ENCODE measurements around the gene SGPP2. TPM values are rescaled to one million over a fixed set of nuclear protein-coding genes. Genes with fewer than 3 reads are reported as not detected.
A peak's percentile ranks its signal among the peaks of the same experiment; 100 is the strongest.
"Not testable (repeated sequence)": the region's sequence is repeated elsewhere in the genome, so short reads cannot be mapped to it uniquely, and the experiment has no call there.

SGPP2 gene, protein sequence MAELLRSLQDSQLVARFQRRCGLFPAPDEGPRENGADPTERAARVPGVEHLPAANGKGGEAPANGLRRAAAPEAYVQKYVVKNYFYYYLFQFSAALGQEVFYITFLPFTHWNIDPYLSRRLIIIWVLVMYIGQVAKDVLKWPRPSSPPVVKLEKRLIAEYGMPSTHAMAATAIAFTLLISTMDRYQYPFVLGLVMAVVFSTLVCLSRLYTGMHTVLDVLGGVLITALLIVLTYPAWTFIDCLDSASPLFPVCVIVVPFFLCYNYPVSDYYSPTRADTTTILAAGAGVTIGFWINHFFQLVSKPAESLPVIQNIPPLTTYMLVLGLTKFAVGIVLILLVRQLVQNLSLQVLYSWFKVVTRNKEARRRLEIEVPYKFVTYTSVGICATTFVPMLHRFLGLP
- 2.5 and 4.1 TPM in 2 replicates for polyA plus RNA-seq (2014; cell fraction: cytosol; rRNA removed)
- polyA plus RNA-seq (2014; cell fraction: nucleus; rRNA removed) = 1.2 and 1.6 TPM in 2 replicates

- no peak for DNase-seq (ENCODE audit: low spot score)
Measured at GRCh38 chr2:222424276-222424728, at the start of gene SGPP2. Gene SGPP2, plus strand, starts transcription at chr2:222424543. Its CDS starts 60 bp downstream, at chr2:222424603.

DNA sequence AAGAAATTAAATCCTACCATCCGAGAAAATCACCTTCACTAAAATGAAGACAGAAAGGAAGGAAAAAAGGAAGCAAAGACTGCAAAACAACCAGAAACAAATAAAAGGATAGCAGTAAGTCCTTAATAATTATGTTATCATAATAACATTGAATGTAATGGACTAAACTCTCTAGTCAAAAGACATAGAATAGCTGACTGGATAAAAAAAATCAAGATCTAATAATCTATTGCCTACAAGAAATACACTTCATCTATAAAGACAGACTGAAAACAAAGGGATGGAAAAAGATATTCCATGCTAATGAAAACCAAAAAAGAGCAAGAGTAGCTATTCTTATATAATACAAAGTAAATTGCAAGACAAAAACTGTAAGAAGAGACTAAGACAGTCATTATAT, 48.5 kb upstream of the SGPP2 start:
- no peak for DNase-seq (ENCODE audit: low spot score)

- DNase-seq (ENCODE audit: low spot score) = no peak
Measured at GRCh38 chr2:222380456-222380855, 43.9 kb upstream of the SGPP2 start.

- DNase-seq (ENCODE audit: low spot score) = no peak
Measured at GRCh38 chr2:222381566-222381965, 42.8 kb upstream of the SGPP2 start.

DNA sequence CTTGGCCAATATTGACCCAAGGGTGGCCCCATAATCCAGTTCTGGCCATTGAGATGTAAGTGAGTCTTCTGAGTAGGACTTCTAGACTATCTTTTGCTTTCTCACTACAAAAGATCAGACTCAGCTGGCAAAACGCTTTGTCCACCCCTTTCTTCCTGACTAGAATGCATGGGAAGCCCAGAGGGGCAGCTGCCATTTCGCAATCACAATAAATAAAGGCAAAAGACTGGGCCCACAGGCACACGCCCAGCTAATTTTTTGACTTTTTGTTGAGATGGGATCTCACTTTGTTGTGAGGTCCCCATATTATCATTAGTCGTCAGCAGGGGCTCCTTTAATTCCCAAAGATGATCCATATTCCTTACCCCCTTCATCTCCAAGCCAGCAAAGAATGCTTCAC, 41.1 kb upstream of the SGPP2 start:
- no peak for DNase-seq (ENCODE audit: low spot score)

GRCh38 chr2:222391743-222392285, 32.5 kb upstream of the SGPP2 start:
- no peak for DNase-seq (ENCODE audit: low spot score)

DNA sequence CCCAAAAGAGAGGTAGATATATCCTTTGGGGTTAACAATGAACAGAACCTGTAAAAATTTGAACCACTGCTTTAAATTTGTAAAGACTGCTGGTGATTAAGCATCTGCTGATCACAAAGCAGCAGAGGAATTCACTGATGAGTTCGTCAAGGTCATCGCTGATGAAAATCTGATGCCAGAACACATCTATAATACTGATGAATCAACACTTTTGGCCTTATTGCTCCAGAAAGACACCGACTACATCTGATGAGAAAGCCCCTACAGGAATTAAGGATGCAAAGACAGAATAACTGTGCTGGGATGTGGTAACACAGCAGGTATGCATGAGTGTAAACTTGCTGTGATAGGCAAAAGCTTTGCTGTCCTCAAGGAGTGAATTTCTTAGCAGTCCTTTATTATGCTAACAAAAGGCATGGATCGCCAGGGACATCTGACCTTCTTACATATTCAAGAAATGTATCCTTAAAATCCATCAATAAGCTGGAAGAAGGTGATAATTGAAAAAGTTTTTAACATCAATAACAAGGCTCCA, 30.5 kb upstream of the SGPP2 start:
- no peak for DNase-seq (ENCODE audit: low spot score)

DNA sequence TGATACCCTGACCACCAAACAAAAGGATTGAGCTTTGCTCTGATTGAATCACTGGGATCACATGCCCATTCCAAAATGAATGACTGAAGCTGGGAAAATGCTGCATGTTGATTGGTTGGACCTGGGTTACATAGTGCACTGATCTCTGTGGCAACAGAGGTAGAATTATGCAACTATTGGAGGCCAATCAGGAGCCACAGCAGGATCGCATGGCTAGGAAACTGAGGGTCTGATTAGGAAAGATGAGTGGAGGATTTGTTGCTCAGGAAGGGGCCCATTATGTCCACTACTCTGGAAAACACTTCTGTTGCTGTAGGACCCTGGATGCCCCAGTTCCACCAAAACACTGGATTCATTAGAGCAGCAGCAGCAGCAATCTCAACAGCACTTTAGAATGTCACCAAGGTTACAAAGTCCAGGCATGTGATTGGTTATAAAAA, 25.9 kb upstream of the SGPP2 start:
- peak; percentile 89 for DNase-seq (ENCODE audit: low spot score)

DNA sequence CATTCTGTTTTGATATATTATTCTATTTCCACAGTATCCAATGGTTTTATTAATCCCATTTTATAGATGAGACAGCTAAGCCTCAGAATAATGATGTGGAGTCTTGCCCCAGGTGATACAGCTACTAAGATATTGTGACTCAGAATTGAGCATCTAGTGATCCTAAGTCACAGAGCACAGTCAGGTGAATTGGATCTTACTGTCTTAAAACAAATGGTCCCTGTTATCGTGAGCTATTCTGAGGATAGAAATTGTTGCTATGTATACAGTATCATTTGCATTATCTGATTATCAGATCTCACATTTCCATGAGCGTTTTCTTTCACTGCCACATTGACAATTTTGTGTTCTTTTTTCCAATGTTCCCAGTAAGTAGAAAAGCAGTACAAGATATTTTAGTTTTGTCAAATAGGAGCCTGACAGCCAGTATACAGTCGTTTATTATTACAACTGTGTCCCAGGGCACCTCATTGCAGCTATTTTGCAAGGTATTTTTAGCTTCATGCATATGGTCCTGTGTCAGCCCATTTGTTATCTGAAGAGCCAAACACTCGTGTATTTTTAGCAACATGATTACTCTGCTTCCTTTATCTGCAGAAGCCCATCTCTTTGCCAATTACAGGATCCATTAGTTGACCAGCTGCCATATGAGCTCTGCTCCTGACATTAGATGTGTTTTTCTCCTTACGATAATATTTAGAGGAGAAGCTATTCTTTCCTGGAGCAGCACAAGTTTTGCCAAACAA, 25.1 kb upstream of the SGPP2 start:
- DNase-seq (ENCODE audit: low spot score) = peak; percentile 95

- DNase-seq (ENCODE audit: low spot score) = no peak
Measured at GRCh38 chr2:222404151-222404905, 20.0 kb upstream of the SGPP2 start.

DNA sequence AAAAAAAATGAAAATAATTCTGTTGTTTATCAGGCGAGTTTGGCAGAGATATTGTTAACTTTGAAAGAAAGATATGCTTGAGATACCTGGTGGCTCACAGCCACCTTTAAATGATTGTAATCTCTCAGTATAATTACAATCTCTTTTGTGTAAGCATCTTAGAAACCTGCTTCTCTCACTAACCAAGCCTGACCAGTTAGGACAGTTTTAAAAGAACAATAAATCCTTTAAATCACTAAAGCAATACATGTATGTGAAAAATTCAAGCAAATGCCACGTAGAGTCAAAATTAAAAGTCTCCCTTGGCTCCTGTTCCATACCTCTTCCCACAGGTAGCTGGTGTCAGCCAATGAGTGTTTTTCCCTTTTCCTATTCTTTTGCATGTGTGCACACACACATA, 15.7 kb upstream of the SGPP2 start:
- DNase-seq (ENCODE audit: low spot score) = no peak

DNA sequence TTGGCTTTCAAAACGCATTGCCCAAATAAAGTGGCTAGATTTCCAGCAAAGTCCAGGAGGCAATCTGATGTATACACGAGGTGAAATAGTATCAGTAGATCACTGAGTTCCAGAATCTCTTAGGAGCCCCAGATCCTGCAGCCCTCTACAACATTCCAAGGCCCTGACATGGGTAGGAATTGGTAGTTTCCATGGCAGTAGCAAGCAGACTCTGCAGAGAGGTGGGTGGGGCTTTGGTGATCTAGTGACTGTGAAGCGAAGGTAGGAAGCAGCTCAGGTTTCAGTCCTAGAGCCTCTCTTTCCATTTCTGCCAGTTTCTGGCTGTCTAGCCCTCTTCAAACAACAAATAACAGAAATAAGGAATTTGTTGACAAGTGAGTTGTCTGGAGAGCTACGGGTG, 13.8 kb upstream of the SGPP2 start:
- peak; percentile 20 for DNase-seq (ENCODE audit: low spot score)

- DNase-seq (ENCODE audit: low spot score) = not testable (repeated sequence)
Measured at GRCh38 chr2:222412334-222412733, 12.0 kb upstream of the SGPP2 start.

- no peak for DNase-seq (ENCODE audit: low spot score)
Measured at GRCh38 chr2:222413295-222413911, 10.9 kb upstream of the SGPP2 start.

- DNase-seq (ENCODE audit: low spot score) = no peak
Measured at GRCh38 chr2:222418739-222419138, 5.6 kb upstream of the SGPP2 start.

- no peak for DNase-seq (ENCODE audit: low spot score)
Measured at GRCh38 chr2:222420508-222420907, 3.8 kb upstream of the SGPP2 start.

- no peak for DNase-seq (ENCODE audit: low spot score)
Measured at GRCh38 chr2:222421626-222422025, 2.7 kb upstream of the SGPP2 start.

DNA sequence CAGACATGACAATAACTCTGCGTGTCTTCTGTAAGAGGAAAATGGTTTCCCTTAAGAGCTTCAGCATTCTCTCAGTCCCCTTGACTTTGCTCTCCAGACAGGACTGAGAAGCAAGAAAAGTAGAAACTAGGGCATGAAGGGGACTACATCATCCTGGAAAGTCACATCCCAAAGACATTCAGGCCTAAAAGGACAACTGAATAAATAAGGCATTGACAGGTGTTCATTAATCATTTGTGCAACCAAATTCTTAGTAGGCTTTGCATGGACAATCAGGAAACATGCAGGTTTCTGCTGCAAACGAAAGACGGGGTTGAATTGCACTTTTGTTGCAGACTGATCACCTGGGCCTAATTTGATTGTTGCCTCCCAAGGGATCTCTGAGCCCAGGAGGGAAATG, 1.2 kb upstream of the SGPP2 start:
- DNase-seq (ENCODE audit: low spot score) = peak; percentile 31

GRCh38 chr2:222423632-222424275, 589 bp upstream of the SGPP2 start:
- DNase-seq (ENCODE audit: low spot score) = no peak
